H1 (cell line): ENCODE results near the gene PTPN1. TPM values are rescaled to one million over a fixed set of nuclear protein-coding genes. Genes with fewer than 3 reads are reported as not detected.

Source experiments
- CTCF ChIA-PET: fragments of 300-600 bp; sonication (Branson Sonifier 250); formaldehyde crosslinking; loops from one replicate; lab custom pipeline; 2021; ENCODE audit not compliant: partially characterized antibody; lab: Charles Lee
- POLR2A ChIA-PET: fragments of 300-600 bp; sonication (Branson Sonifier 250); formaldehyde crosslinking; loops from one replicate; lab custom pipeline; 2021; ENCODE audit warnings: inconsistent platforms; ENCODE audit not compliant: partially characterized antibody; lab: Charles Lee
- DNase-seq, 2 experiments: peaks; one replicate each; pipeline versions ENCODE4 v3.0.0 to v3.0.0-alpha.2; 2010 to 2022; ENCODE audit warnings: low spot score in 2 of 2, low read depth in 1 of 2, mixed read lengths in 1 of 2
- FAIRE-seq: peaks from 2 replicates; lab custom pipeline; 2011; peaks lifted over from hg19 to GRCh38; lab: Jason Lieb, UNC
- H2AFZ ChIP-seq: 2 replicates; pipeline ENCODE4 v1.8.1; 2012; ENCODE audit warnings: low read length, inconsistent platforms
- H2AK5ac ChIP-seq: 2 replicates; pipeline ENCODE4 v1.6.1; 2013; ENCODE audit warnings: low read depth, low read length
- H2BK120ac ChIP-seq: replicated peaks from 2 replicates; pipeline ENCODE3; 2013; ENCODE audit warnings: low read depth, low read length, inconsistent platforms
- H2BK12ac ChIP-seq: 2 replicates; pipeline ENCODE4 v1.6.1; 2013; ENCODE audit warnings: low read depth, low read length
- H2BK15ac ChIP-seq: 2 replicates; pipeline ENCODE4 v1.6.1; 2013; ENCODE audit warnings: low read length
- H2BK20ac ChIP-seq: 2 replicates; pipeline ENCODE4 v1.6.1; 2013; ENCODE audit warnings: low read length
- H2BK5ac ChIP-seq: 2 replicates; pipeline ENCODE4 v1.6.1; 2013; ENCODE audit warnings: low read depth, low read length
- H3K14ac ChIP-seq: 2 replicates; pipeline ENCODE4 v1.6.1; 2013; ENCODE audit warnings: inconsistent platforms; ENCODE audit not compliant: insufficient read length
- H3K18ac ChIP-seq: 2 replicates; pipeline ENCODE4 v1.6.1; 2013; ENCODE audit warnings: low read length; ENCODE audit errors: extremely low read depth
- H3K23ac ChIP-seq: 2 replicates; pipeline ENCODE4 v1.6.1; 2013; ENCODE audit warnings: inconsistent platforms; ENCODE audit not compliant: insufficient read length
- H3K23me2 ChIP-seq: 2 replicates; pipeline ENCODE4 v1.6.1; 2013; ENCODE audit warnings: low read depth, low read length
- H3K27ac ChIP-seq: 2 replicates; pipeline ENCODE4 v1.6.1; 2011; ENCODE audit warnings: low read depth, low read length, inconsistent platforms
- H3K27me3 ChIP-seq, 4 experiments: replicated peaks in 1 of 4; 1 replicate in 1 of 4; 2 replicates in 3 of 4; pipeline versions ENCODE4 v1.6.1 to v1.8.1; 2011 to 2013; ENCODE audit warnings: low read length in 3 of 4, mild to moderate bottlenecking in 3 of 4, inconsistent platforms in 2 of 4, mixed read lengths in 2 of 4, moderate library complexity in 1 of 4; ENCODE audit not compliant: control insufficient read depth in 3 of 4, insufficient read depth in 3 of 4; ENCODE audit errors: extremely low read depth in 1 of 4
- H3K36me3 ChIP-seq, 4 experiments: 2 replicates each; pipeline versions ENCODE4 v1.6.1 to v1.8.1; 2011 to 2013; ENCODE audit warnings: mild to moderate bottlenecking in 4 of 4, low read length in 3 of 4, moderate library complexity in 2 of 4, control low read depth in 1 of 4, inconsistent platforms in 1 of 4; ENCODE audit not compliant: insufficient read depth in 4 of 4, control insufficient read depth in 2 of 4
- H3K4ac ChIP-seq: replicated peaks from 2 replicates; pipeline ENCODE3; 2013; ENCODE audit warnings: low read length, low read depth, mixed read lengths, inconsistent platforms; ENCODE audit not compliant: insufficient read length
- H3K4me1 ChIP-seq, 4 experiments: replicated peaks in 1 of 4; 1 replicate in 1 of 4; 2 replicates in 3 of 4; pipeline versions ENCODE4 v1.6.1 to v1.8.1; 2011 to 2013; ENCODE audit warnings: low read length in 3 of 4, inconsistent platforms in 2 of 4, mixed read lengths in 1 of 4; ENCODE audit not compliant: insufficient read depth in 4 of 4, control insufficient read depth in 3 of 4
- H3K4me2 ChIP-seq, 2 experiments: 2 replicates each; pipeline versions ENCODE4 v1.6.1 to v1.8.1; 2011 to 2013; ENCODE audit warnings: low read depth in 2 of 2, low read length in 2 of 2, control low read depth in 1 of 2, inconsistent platforms in 1 of 2, mild to moderate bottlenecking in 1 of 2; ENCODE audit not compliant: insufficient read depth in 1 of 2
- H3K4me3 ChIP-seq, 4 experiments: fragments of 200-600, 300-600 bp in 1 of 4; sonication (generic), shearing (Covaris generic), sonication (Bioruptor Twin) in 1 of 4; 2 replicates each; pipeline versions ENCODE4 v1.5.1 to v1.8.1; 2011 to 2016; ENCODE audit warnings: low read length in 4 of 4, low read depth in 3 of 4, control low read depth in 2 of 4, inconsistent platforms in 2 of 4, mild to moderate bottlenecking in 2 of 4, mixed read lengths in 1 of 4, moderate library complexity in 1 of 4; ENCODE audit not compliant: insufficient read depth in 2 of 4; ENCODE audit errors: extremely low read depth in 1 of 4
- H3K56ac ChIP-seq: replicated peaks from 2 replicates; pipeline ENCODE3; 2013; ENCODE audit warnings: low read depth, mild to moderate bottlenecking, mixed read lengths, low read length, inconsistent platforms; ENCODE audit not compliant: insufficient read length
- H3K79me1 ChIP-seq: 2 replicates; pipeline ENCODE4 v1.6.1; 2013; ENCODE audit warnings: low read depth, low read length, control low read depth
- H3K79me2 ChIP-seq, 2 experiments: 2 replicates each; pipeline versions ENCODE4 v1.6.1 to v1.8.1; 2012 to 2013; ENCODE audit warnings: low read length in 2 of 2, mild to moderate bottlenecking in 2 of 2, inconsistent platforms in 1 of 2; ENCODE audit not compliant: insufficient read depth in 2 of 2, control insufficient read depth in 1 of 2
- H3K9ac ChIP-seq, 4 experiments: replicated peaks in 1 of 4; 1 replicate in 1 of 4; 2 replicates in 3 of 4; pipeline versions ENCODE4 v1.6.1 to v1.8.1; 2011 to 2013; ENCODE audit warnings: low read depth in 3 of 4, low read length in 3 of 4, control low read depth in 2 of 4, mild to moderate bottlenecking in 2 of 4, moderate library complexity in 2 of 4, inconsistent platforms in 1 of 4; ENCODE audit errors: extremely low read depth in 1 of 4
- H3K9me3 ChIP-seq, 2 experiments: 2 replicates each; pipeline versions ENCODE4 v1.6.1 to v1.8.1; 2012 to 2013; ENCODE audit warnings: mild to moderate bottlenecking in 2 of 2, moderate library complexity in 2 of 2, control low read depth in 1 of 2, inconsistent platforms in 1 of 2, low read depth in 1 of 2, low read length in 1 of 2, mixed read lengths in 1 of 2; ENCODE audit not compliant: insufficient read depth in 2 of 2
- H4K20me1 ChIP-seq, 2 experiments: replicated peaks in 1 of 2; 2 replicates each; pipeline versions ENCODE3 to v1.8.1; 2011 to 2013; ENCODE audit warnings: inconsistent platforms in 2 of 2, low read length in 2 of 2, mild to moderate bottlenecking in 1 of 2; ENCODE audit not compliant: insufficient read depth in 2 of 2, control insufficient read depth in 1 of 2
- H4K5ac ChIP-seq: 2 replicates; pipeline ENCODE4 v1.6.1; 2013; ENCODE audit warnings: low read length, low read depth, mixed read lengths, inconsistent platforms; ENCODE audit not compliant: insufficient read length
- H4K8ac ChIP-seq: 2 replicates; pipeline ENCODE4 v1.8.0; 2013; ENCODE audit warnings: mild to moderate bottlenecking, moderate library complexity, low read length, inconsistent platforms; ENCODE audit not compliant: insufficient read depth; ENCODE audit errors: extremely low read depth
- H4K91ac ChIP-seq: replicated peaks from 2 replicates; pipeline ENCODE3; 2013; ENCODE audit warnings: low read length, mixed read lengths, inconsistent platforms; ENCODE audit not compliant: insufficient read length
- WGBS, 2 experiments: shearing (Covaris generic) in 1 of 2; methylation state at CpG; one replicate each; pipeline versions ENCODE4 v1.1.6 to v1.1.7; 2013 to 2015; ENCODE audit warnings: low lambda C conversion rate in 2 of 2, mixed read lengths in 2 of 2, inconsistent platforms in 1 of 2, low coverage in 1 of 2, missing lambda C conversion rate in 1 of 2; ENCODE audit not compliant: insufficient replicate concordance in 2 of 2, insufficient coverage in 1 of 2, insufficient read length in 1 of 2; ENCODE audit errors: extremely low coverage in 1 of 2, missing lambda C conversion rate in 1 of 2; 5-methylcytosine and 5-hydroxymethylcytosine counted together
- polyA plus RNA-seq, 7 experiments: library from polyadenylated mRNA; depleted of rRNA in 3 of 7; stranded (reverse) in 5 of 7; unstranded in 2 of 7; fragments of >200 nt in 5 of 7; fragments of 200-250 nt in 2 of 7; gene quantifications; 1 replicate in 5 of 7; 2 replicates in 1 of 7; 4 replicates in 1 of 7; pipeline versions ENCODE4 v1.2.1 to v1.2.3, GENCODE V29; 2011 to 2013; ENCODE audit warnings: missing spikeins in 2 of 7, mixed read lengths in 2 of 7
- total RNA-seq: library from RNA; stranded (reverse); fragmentation: NEBNext Ultra II Directional; extraction: Animal tissue kit (Norgen Biotek cat#: 25700); gene quantifications from 2 replicates; pipeline ENCODE4 v1.2.1, GENCODE V29; 2021

Gene PTPN1
- total and polyA plus RNA-seq, 2 of the 8 experiments (the other 6 are each of a cell fraction or from before 2014, with no cell fraction given): 18.6 to 32.1 TPM

- no peak overlapping the region for H3K23ac ChIP-seq
- H3K27ac ChIP-seq: no peak overlapping the region
- H3K18ac ChIP-seq: no peak overlapping the region
- no peak overlapping the region for H2BK20ac ChIP-seq
- no peaks in the 10 kb centered on the region for H3K4me1 ChIP-seq
- no peak for FAIRE-seq
- peaks cover 0 to 9% of the 10 kb centered on the region in 2 experiments; a peak in 2 of 4 replicates for H3K79me2 ChIP-seq
- no peak overlapping the region for H3K56ac ChIP-seq
- no peak overlapping the region for H2AFZ ChIP-seq
- no peak overlapping the region for H2BK5ac ChIP-seq
- ChIA-PET POLR2A (no interaction called here), CTCF (interaction anchor here (1.1 to 1.4 kb wide), 2 partner anchors 19 to 21 kb away, joined by 4 read pairs; no protein-coding TSS in a partner anchor)
- H4K91ac ChIP-seq: no peak overlapping the region
- no peaks in the 10 kb centered on the region for H3K27me3 ChIP-seq
- H2BK120ac ChIP-seq: no peak overlapping the region
- no peak overlapping the region for H2BK12ac ChIP-seq
- no peak overlapping the region for H3K9ac ChIP-seq
- H3K4me2 ChIP-seq: no peak overlapping the region
- H4K20me1 ChIP-seq: peaks cover 0 to 6% of the 10 kb centered on the region in 2 experiments
- peaks cover 2% of the 10 kb centered on the region; the same call in 1 of the 2 replicates for H3K23me2 ChIP-seq
- H4K8ac ChIP-seq: no peak overlapping the region
- 92% methylated on average over 4 of the region's 4 CpGs; no CpG with 5 or more reads in 1 of the 2 experiments for WGBS, 2 experiments
- H3K4me3 ChIP-seq: no peak overlapping the region
- H3K9me3 ChIP-seq: no peaks in the 10 kb centered on the region
- H2AK5ac ChIP-seq: no peak overlapping the region
- no peak overlapping the region for H3K4ac ChIP-seq
- H3K36me3 ChIP-seq: no peaks in the 10 kb centered on the region
- DNase-seq: no peak
- peaks cover 4% of the 10 kb centered on the region for H3K79me1 ChIP-seq
- no peak overlapping the region for H3K14ac ChIP-seq
- H4K5ac ChIP-seq: no peak overlapping the region
- H2BK15ac ChIP-seq: no peak overlapping the region
These were observed 44.8 kb downstream of the PTPN1 start for GRCh38 chr20:50554694-50555579.
